Erythroblast (primary cell): ENCODE results near the gene MYO16.

Experiments used
- GATA1 ChIP-seq: IDR thresholded peaks from 2 replicates; pipeline ENCODE4 v1.6.1; 2011; ENCODE audit warnings: low read depth, mild to moderate bottlenecking, control low read depth, low read length, moderate library complexity
- POLR2A ChIP-seq: IDR thresholded peaks from 2 replicates; pipeline ENCODE4 v1.6.1; 2011; ENCODE audit warnings: mild to moderate bottlenecking, low read length

- TF ChIP-seq POLR2A (no peak), GATA1 (no peak)
These were observed 461.8 kb downstream of the MYO16 start for GRCh38 chr13:109091249-109091648.
